ENCODE data around the gene EIF4E2. TPM values are rescaled to one million over a fixed set of nuclear protein-coding genes. Genes with fewer than 3 reads are reported as not detected.

The EIF4E2 gene
- total and polyA plus RNA-seq, 2 experiments from 2014 or later: 76.9 to 122 TPM

DNA sequence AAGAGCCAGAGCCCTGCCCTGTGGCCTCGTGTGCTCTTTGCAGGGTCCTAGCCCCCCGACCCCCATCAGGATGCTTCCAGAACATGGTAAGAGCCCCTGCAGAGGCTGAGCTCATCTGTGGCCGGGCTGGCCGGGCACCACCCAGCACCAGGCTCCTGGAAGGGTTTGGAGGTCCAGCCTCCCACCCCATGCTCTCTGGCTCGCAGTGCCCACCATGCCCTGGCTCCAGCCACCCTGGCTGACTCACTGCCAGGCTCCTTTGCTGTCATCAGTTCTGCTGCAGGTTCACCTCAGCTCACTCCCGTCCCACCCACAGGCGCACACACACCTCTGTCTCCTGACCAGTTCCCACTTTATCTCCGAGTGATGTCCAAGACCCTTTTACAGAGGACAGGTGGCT lies 37.5 kb downstream of the EIF4E2 start:
- Histone ChIP-seq H3K4me3 (no peak overlapping the region), H3K27me3 (no peaks in the 10 kb centered on the region), H3K36me3 (replicated peaks; ENCODE audit: insufficient read depth, low read depth) (no peaks in the 10 kb centered on the region), H2AFZ (no peak overlapping the region), H3K27ac (no peak overlapping the region), H3K4me2 (no peak overlapping the region), H4K20me1 (ENCODE audit: insufficient read depth, poor library complexity, severe bottlenecking) (no peaks in the 10 kb centered on the region), H3K79me2 (no peaks in the 10 kb centered on the region), H3K9me2 (replicated peaks; ENCODE audit: insufficient read depth) (no peaks in the 10 kb centered on the region), H3K9me3 (ENCODE audit: low read depth) (no peaks in the 10 kb centered on the region), H3K4me1 (ENCODE audit: insufficient read depth) (no peaks in the 10 kb centered on the region)
- whole genome bisulfite sequencing (ENCODE audit: low lambda C conversion rate, missing lambda C conversion rate): 97% methylated on average over 8 of the region's 8 CpGs
- DNase-seq (ENCODE audit: low spot score): no peak
- TF ChIP-seq, protein P1, sequence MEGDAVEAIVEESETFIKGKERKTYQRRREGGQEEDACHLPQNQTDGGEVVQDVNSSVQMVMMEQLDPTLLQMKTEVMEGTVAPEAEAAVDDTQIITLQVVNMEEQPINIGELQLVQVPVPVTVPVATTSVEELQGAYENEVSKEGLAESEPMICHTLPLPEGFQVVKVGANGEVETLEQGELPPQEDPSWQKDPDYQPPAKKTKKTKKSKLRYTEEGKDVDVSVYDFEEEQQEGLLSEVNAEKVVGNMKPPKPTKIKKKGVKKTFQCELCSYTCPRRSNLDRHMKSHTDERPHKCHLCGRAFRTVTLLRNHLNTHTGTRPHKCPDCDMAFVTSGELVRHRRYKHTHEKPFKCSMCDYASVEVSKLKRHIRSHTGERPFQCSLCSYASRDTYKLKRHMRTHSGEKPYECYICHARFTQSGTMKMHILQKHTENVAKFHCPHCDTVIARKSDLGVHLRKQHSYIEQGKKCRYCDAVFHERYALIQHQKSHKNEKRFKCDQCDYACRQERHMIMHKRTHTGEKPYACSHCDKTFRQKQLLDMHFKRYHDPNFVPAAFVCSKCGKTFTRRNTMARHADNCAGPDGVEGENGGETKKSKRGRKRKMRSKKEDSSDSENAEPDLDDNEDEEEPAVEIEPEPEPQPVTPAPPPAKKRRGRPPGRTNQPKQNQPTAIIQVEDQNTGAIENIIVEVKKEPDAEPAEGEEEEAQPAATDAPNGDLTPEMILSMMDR (IDR thresholded peaks at IDR 0.05; ENCODE audit: poor library complexity): no peak
- TF ChIP-seq EZH2 (IDR thresholded peaks at IDR 0.05; ENCODE audit: borderline replicate concordance) (no peak), EZH2phosphoT487 (IDR thresholded peaks at IDR 0.05; ENCODE audit: low read depth, severe bottlenecking, unreplicated experiment) (no peak)

DNA sequence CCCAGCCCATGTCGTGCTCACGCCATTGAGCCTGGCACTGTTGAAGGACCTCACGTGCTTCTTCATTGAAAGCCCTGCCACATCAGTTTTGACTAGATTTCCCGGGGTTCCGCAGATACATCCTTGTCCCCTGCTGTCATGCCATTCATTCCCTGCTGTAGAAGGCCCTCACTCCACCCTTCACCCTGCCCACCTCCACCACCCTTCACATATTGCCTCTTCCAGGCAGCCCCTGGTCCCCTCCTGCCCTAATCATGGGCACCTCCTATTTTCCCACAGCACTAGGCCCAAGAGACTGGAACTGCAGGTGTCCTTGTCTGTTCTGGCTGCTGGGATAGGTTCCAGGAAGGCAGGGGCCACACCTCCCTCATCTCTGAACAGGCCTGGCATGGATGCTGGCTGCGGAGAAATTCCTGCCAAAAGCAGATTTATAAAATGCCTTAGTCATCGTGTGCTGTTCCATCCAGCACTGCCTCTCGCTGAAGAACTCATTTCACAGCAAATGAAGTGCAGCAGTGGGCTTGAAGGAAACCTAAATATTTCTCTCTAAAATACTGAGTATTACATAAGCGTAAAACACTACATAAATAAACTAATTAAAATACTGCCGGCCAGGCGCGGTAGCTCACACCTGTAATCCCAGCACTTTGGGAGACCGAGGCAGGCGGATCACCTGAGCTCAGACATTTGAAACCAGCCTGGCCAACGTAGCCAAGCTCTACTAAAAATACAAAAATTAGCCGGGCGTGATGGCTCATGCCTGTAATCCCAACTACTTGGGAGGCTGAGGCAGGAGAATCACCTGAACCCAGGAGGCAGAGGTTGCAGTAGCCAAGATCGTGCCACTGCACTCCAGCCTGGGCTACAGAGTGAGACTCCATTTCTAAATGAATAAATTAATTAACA lies 38.4 kb downstream of the EIF4E2 start:
- Histone ChIP-seq H3K27ac (no peak overlapping the region), H3K4me1 (ENCODE audit: insufficient read depth) (no peaks in the 10 kb centered on the region), H3K27me3 (no peaks in the 10 kb centered on the region), H3K36me3 (replicated peaks; ENCODE audit: insufficient read depth, low read depth) (no peaks in the 10 kb centered on the region), H3K9me2 (replicated peaks; ENCODE audit: insufficient read depth) (no peaks in the 10 kb centered on the region), H4K20me1 (ENCODE audit: insufficient read depth, poor library complexity, severe bottlenecking) (no peaks in the 10 kb centered on the region), H3K9me3 (ENCODE audit: low read depth) (no peaks in the 10 kb centered on the region), H3K4me2 (no peak overlapping the region), H3K79me2 (no peaks in the 10 kb centered on the region), H2AFZ (no peak overlapping the region), H3K4me3 (no peak overlapping the region)
- TF ChIP-seq, protein P1 (IDR thresholded peaks at IDR 0.05; ENCODE audit: poor library complexity): no peak
- TF ChIP-seq EZH2phosphoT487 (IDR thresholded peaks at IDR 0.05; ENCODE audit: low read depth, severe bottlenecking, unreplicated experiment): no peak
- no peak for TF ChIP-seq EZH2 (IDR thresholded peaks at IDR 0.05; ENCODE audit: borderline replicate concordance)
- 79% methylated on average over 18 of the region's 18 CpGs for WGBS (ENCODE audit: low lambda C conversion rate, missing lambda C conversion rate)
- DNase-seq (ENCODE audit: low spot score): peak; percentile 57

GRCh38 chr2:232592772-232593395 lies 42.4 kb downstream of the EIF4E2 start:
- Histone ChIP-seq H3K36me3 (replicated peaks; ENCODE audit: insufficient read depth, low read depth) (no peaks in the 10 kb centered on the region), H3K4me1 (ENCODE audit: insufficient read depth) (no peaks in the 10 kb centered on the region), H3K27me3 (no peaks in the 10 kb centered on the region), H4K20me1 (ENCODE audit: insufficient read depth, poor library complexity, severe bottlenecking) (no peaks in the 10 kb centered on the region), H3K4me3 (no peak overlapping the region), H3K9me3 (ENCODE audit: low read depth) (no peaks in the 10 kb centered on the region), H3K4me2 (no peak overlapping the region), H3K27ac (peak overlapping the region; percentile 92), H3K9me2 (replicated peaks; ENCODE audit: insufficient read depth) (no peaks in the 10 kb centered on the region), H3K79me2 (no peaks in the 10 kb centered on the region), H2AFZ (no peak overlapping the region)
- peak; percentile 73 for DNase-seq (ENCODE audit: low spot score)
- WGBS (ENCODE audit: low lambda C conversion rate, missing lambda C conversion rate): 63% methylated on average over 3 of the region's 3 CpGs
- no peak for TF ChIP-seq EZH2 (IDR thresholded peaks at IDR 0.05; ENCODE audit: borderline replicate concordance)
- TF ChIP-seq EZH2phosphoT487 (IDR thresholded peaks at IDR 0.05; ENCODE audit: low read depth, severe bottlenecking, unreplicated experiment): no peak
- TF ChIP-seq, protein P1 (IDR thresholded peaks at IDR 0.05; ENCODE audit: poor library complexity): no peak

Data from hepatocyte (in vitro differentiated cells).